ENCODE data around the gene NEAT1. TPM values are rescaled to one million over a fixed set of nuclear protein-coding genes. Genes with fewer than 3 reads are reported as not detected.

NEAT1 gene
- total RNA-seq, 2 donors from 2014 or later: 376 to 539 TPM

GRCh38 chr11:65377036-65377435, 45.6 kb upstream of the NEAT1 start:
- ATAC-seq (no peak), DNase-seq (peak in 1 of 4 donors; percentile 54)
- Histone ChIP-seq H3K27ac (peak overlapping the region in 2 of 4 donors; percentile 24 to 100), H3K4me3 (no peak overlapping the region), H3K4me1 (peaks cover 78% of the 10 kb centered on the region), H3K27me3 (no peaks in the 10 kb centered on the region), H3K36me3 (replicated peaks in 1 of 2; ENCODE audit: insufficient read depth in 1 of 2, low read depth in 2 of 2) (no peaks in the 10 kb centered on the region), H3K9me3 (no peaks in the 10 kb centered on the region)
- TF ChIP-seq CTCF (IDR thresholded peaks at IDR 0.05) (no peak), POLR2A (IDR thresholded peaks at IDR 0.05) (no peak)
- WGBS, 2 donors: 63 to 82% methylated on average over 2 to 8 of the region's 8 CpGs
- intact Hi-C loops (cut with DNase I): no loop called here

DNA sequence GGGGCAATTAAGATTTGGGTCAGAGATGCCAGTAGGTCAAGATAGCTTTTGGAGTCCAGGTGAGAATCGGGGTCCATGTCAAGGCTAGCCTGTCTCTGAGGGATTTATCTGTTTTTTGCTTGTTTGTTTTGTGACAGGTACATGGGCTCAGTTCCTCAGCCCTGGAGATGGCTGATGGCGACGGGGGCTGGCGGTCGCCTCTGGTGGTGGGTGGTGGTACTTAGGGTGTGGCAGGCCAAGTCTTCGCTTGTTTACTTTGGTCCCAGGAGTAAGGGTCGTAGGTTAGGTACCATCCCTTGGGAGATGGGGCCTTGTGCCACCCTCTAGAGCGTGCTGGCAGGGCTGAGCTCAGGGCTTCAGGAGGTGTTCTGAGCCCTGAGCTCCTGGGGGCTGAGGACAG, 44.8 kb upstream of the NEAT1 start:
- intact Hi-C loops (cut with DNase I): no loop called here
- no peak for DNase-seq
- no peaks in the 10 kb centered on the region for H3K9me3 ChIP-seq
- peak overlapping the region; percentile 97 to 100 (median 100) for H3K27ac ChIP-seq
- H3K4me3 ChIP-seq: no peak overlapping the region
- TF ChIP-seq POLR2A (IDR thresholded peaks at IDR 0.05) (no peak), CTCF (IDR thresholded peaks at IDR 0.05) (peak in 2 of 7 experiments; percentile 22 to 23)
- peaks cover 81% of the 10 kb centered on the region for H3K4me1 ChIP-seq
- WGBS, 2 donors: 30 to 66% methylated on average over 2 to 8 of the region's 8 CpGs
- ATAC-seq: no peak
- no peaks in the 10 kb centered on the region for H3K36me3 ChIP-seq (replicated peaks in 1 of 2; ENCODE audit: insufficient read depth in 1 of 2, low read depth in 2 of 2)
- no peaks in the 10 kb centered on the region for H3K27me3 ChIP-seq

GRCh38 chr11:65378208-65378927, 44.2 kb upstream of the NEAT1 start:
- Histone ChIP-seq H3K4me3 (no peak overlapping the region), H3K4me1 (peaks cover 87% of the 10 kb centered on the region), H3K27me3 (no peaks in the 10 kb centered on the region), H3K9me3 (no peaks in the 10 kb centered on the region), H3K36me3 (replicated peaks in 1 of 2; ENCODE audit: insufficient read depth in 1 of 2, low read depth in 2 of 2) (no peaks in the 10 kb centered on the region), H3K27ac (peak overlapping the region; percentile 97 to 100 (median 100))
- DNase-seq (peak in 2 of 4 donors; percentile 33 to 51), ATAC-seq (no peak)
- intact Hi-C loops (cut with DNase I): no loop called here
- 30 to 38% methylated on average over 9 to 19 of the region's 19 CpGs for WGBS, 2 donors
- no peak for TF ChIP-seq POLR2A (IDR thresholded peaks at IDR 0.05)
- no peak for TF ChIP-seq CTCF (IDR thresholded peaks at IDR 0.05)

DNA sequence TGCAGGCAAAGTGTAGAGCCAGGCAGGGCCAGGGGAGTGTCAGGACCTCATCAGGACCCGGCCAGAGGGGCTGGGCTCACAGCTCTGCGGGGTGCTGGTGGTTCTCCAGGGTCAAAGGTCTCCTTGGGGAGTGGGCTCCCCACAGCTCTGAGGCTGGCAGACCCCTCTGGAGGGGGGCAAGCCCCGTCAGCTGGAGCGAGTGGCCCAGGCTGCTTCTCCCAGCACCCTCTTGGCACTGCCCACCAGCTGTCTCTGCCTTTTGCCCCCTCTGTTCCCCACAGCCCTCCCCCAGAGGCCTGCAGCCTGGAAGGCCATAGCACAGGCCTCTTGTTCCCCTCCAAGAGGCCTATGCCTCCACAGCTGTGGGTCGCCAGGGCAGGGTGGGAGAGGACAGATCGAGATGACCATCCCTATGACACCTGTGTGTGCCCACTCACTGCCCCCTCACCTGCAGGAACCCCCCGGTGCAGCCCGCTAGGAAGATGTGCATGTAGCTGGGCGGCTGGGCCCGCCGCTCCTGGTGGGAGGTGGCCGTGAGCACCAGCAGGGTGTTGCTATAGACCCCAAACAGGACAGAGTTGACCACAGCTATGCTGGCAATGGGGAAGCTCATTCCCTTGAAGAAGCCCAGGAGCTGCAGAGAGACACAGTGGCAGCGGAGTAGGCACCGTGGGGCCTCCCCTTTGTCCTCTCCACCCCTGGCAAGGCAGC, 43.5 kb upstream of the NEAT1 start:
- Histone ChIP-seq H3K36me3 (replicated peaks in 1 of 2; ENCODE audit: insufficient read depth in 1 of 2, low read depth in 2 of 2) (no peaks in the 10 kb centered on the region), H3K27me3 (no peaks in the 10 kb centered on the region), H3K27ac (peak overlapping the region; percentile 97 to 100 (median 100)), H3K4me1 (peaks cover 90% of the 10 kb centered on the region), H3K9me3 (no peaks in the 10 kb centered on the region), H3K4me3 (no peak overlapping the region)
- 52% methylated on average over 12 of the region's 14 CpGs; no CpG with 5 or more reads in 1 of the 2 donors for WGBS, 2 donors
- intact Hi-C loops (cut with DNase I): no loop called here
- ATAC-seq (no peak), DNase-seq (peak in 1 of 4 donors; percentile 31)
- no peak for TF ChIP-seq CTCF (IDR thresholded peaks at IDR 0.05)
- no peak for TF ChIP-seq POLR2A (IDR thresholded peaks at IDR 0.05)

Measured in body of pancreas (tissue), 4 donors.